HL-60/S4 treated with phorbol 12-myristate 13-acetate at 8.2 ng/mL for 4 days and 3 days (cell line): ENCODE results near the gene SMC6.

Source experiments
- in situ Hi-C: fragments of 300-500 bp; cut with MboI; formaldehyde crosslinking; loops from 2 replicates; pipeline ENCODE4 v1.15.0; 2022; ENCODE audit warnings: low sequenced_read_pairs

The SMC6 gene

GRCh38 chr2:17658251-17658843 lies 95.3 kb downstream of the SMC6 start:
- in situ Hi-C loops, result no loop called here

- in situ Hi-C loops, result no loop called here
Measured at GRCh38 chr2:17657759-17658158, 95.9 kb downstream of the SMC6 start.

GRCh38 chr2:17652681-17653394 lies 100.8 kb downstream of the SMC6 start:
- in situ Hi-C loops, result no loop called here

GRCh38 chr2:17649026-17649425 lies 104.6 kb downstream of the SMC6 start:
- in situ Hi-C loops, result no loop called here

- in situ Hi-C loops, result no loop called here
Measured at GRCh38 chr2:17648581-17648980, 105.0 kb downstream of the SMC6 start.

- in situ Hi-C loops, result no loop called here
Measured at GRCh38 chr2:17646838-17647701, 106.5 kb downstream of the SMC6 start.

GRCh38 chr2:17646081-17646554 lies 107.5 kb downstream of the SMC6 start:
- in situ Hi-C loops, result no loop called here

- in situ Hi-C loops, result no loop called here
Measured at GRCh38 chr2:17644997-17645720, 108.5 kb downstream of the SMC6 start.

GRCh38 chr2:17643031-17643615 lies 110.5 kb downstream of the SMC6 start:
- in situ Hi-C loops, result no loop called here

- in situ Hi-C loops, result no loop called here
Measured at GRCh38 chr2:17640406-17640805, 113.2 kb downstream of the SMC6 start.

- in situ Hi-C loops, result no loop called here
Measured at GRCh38 chr2:17638196-17638743, 115.3 kb downstream of the SMC6 start.

- in situ Hi-C loops, result no loop called here
Measured at GRCh38 chr2:17637131-17637906, 116.3 kb downstream of the SMC6 start.

GRCh38 chr2:17636257-17636656 lies 117.4 kb downstream of the SMC6 start:
- in situ Hi-C loops, result no loop called here

GRCh38 chr2:17634997-17635396 lies 118.6 kb downstream of the SMC6 start:
- in situ Hi-C loops, result no loop called here

GRCh38 chr2:17630089-17630488 lies 123.5 kb downstream of the SMC6 start:
- in situ Hi-C loops, result no loop called here

GRCh38 chr2:17628349-17629261 lies 125.0 kb downstream of the SMC6 start:
- in situ Hi-C loops, result no loop called here

GRCh38 chr2:17627434-17627833 lies 126.2 kb downstream of the SMC6 start:
- in situ Hi-C loops, result no loop called here

GRCh38 chr2:17626986-17627385 lies 126.6 kb downstream of the SMC6 start:
- in situ Hi-C loops, result no loop called here

- in situ Hi-C loops, result no loop called here
Measured at GRCh38 chr2:17625446-17625845, 128.2 kb downstream of the SMC6 start.
